Osteocyte (in vitro differentiated cells): ENCODE results near the gene NOP9. TPM values are rescaled to one million over a fixed set of nuclear protein-coding genes. Genes with fewer than 3 reads are reported as not detected.

Experiments used
- DNase-seq: peaks from one replicate; pipeline ENCODE4 v3.0.0; 2021; ENCODE audit warnings: mixed read lengths; ENCODE audit not compliant: unreplicated experiment; ENCODE audit errors: extremely low spot score
- H3K27ac Mint-ChIP-seq: one replicate; pipeline ENCODE4 v1.8.0; 2021; ENCODE audit warnings: mild to moderate bottlenecking, mixed read lengths; ENCODE audit not compliant: unreplicated experiment
- H3K27me3 Mint-ChIP-seq: one replicate; pipeline ENCODE4 v1.8.0; 2021; ENCODE audit warnings: mixed read lengths; ENCODE audit not compliant: unreplicated experiment
- H3K36me3 Mint-ChIP-seq: one replicate; pipeline ENCODE4 v1.8.0; 2021; ENCODE audit warnings: mixed read lengths; ENCODE audit not compliant: unreplicated experiment
- H3K4me1 Mint-ChIP-seq: one replicate; pipeline ENCODE4 v1.8.0; 2021; ENCODE audit warnings: mixed read lengths; ENCODE audit not compliant: unreplicated experiment
- H3K4me3 Mint-ChIP-seq: one replicate; pipeline ENCODE4 v1.8.0; 2021; ENCODE audit warnings: mild to moderate bottlenecking, moderate library complexity, mixed read lengths; ENCODE audit not compliant: unreplicated experiment
- H3K9me3 Mint-ChIP-seq: one replicate; pipeline ENCODE4 v1.8.0; 2021; ENCODE audit warnings: mixed read lengths; ENCODE audit not compliant: unreplicated experiment
- CTCF ChIP-seq: fragments of 200-600 bp; sonication (generic); IDR thresholded peaks from 2 replicates; pipeline ENCODE4 v1.5.0; 2021; ENCODE audit warnings: antibody characterized with exemption, mild to moderate bottlenecking, moderate library complexity
- total RNA-seq: library from RNA; stranded (reverse); gene quantifications from 2 replicates; pipeline ENCODE4 v1.2.1, GENCODE V29; 2021

Gene NOP9
- total RNA-seq, 1 donor from 2014 or later, result 28.2 TPM

GRCh38 chr14:24297190-24297964, 2.3 kb upstream of the NOP9 start:
- Mint-ChIP-seq H3K4me1 (peaks cover 31% of the 10 kb centered on the region), H3K27ac (peak overlapping the region; percentile 54), H3K27me3 (no peaks in the 10 kb centered on the region), H3K36me3 (peaks cover 11% of the 10 kb centered on the region), H3K9me3 (no peaks in the 10 kb centered on the region), H3K4me3 (peak overlapping the region; percentile 7)
- no peak for DNase-seq
- TF ChIP-seq CTCF, result peak; percentile 55

- no peaks in the 10 kb centered on the region for H3K9me3 Mint-ChIP-seq
- TF ChIP-seq CTCF, result no peak
- H3K27me3 Mint-ChIP-seq, result no peaks in the 10 kb centered on the region
- H3K4me1 Mint-ChIP-seq, result peaks cover 31% of the 10 kb centered on the region
- H3K36me3 Mint-ChIP-seq, result peaks cover 16% of the 10 kb centered on the region
- peak overlapping the region; percentile 89 for H3K4me3 Mint-ChIP-seq
- no peak for DNase-seq
- H3K27ac Mint-ChIP-seq, result peak overlapping the region; percentile 82
Observed at GRCh38 chr14:24298892-24299254, 777 bp upstream of the NOP9 start.

GRCh38 chr14:24300326-24300980, 803 bp downstream of the NOP9 start:
- Mint-ChIP-seq H3K4me1 (peaks cover 30% of the 10 kb centered on the region), H3K27ac (peak overlapping the region; percentile 82), H3K27me3 (no peaks in the 10 kb centered on the region), H3K36me3 (peaks cover 25% of the 10 kb centered on the region), H3K9me3 (no peaks in the 10 kb centered on the region), H3K4me3 (peak overlapping the region; percentile 89)
- DNase-seq, result no peak
- TF ChIP-seq CTCF, result no peak

- no peaks in the 10 kb centered on the region for H3K27me3 Mint-ChIP-seq
- H3K9me3 Mint-ChIP-seq, result no peaks in the 10 kb centered on the region
- H3K4me3 Mint-ChIP-seq, result no peak overlapping the region
- H3K36me3 Mint-ChIP-seq, result peaks cover 34% of the 10 kb centered on the region
- DNase-seq, result no peak
- H3K27ac Mint-ChIP-seq, result no peak overlapping the region
- TF ChIP-seq CTCF, result no peak
- H3K4me1 Mint-ChIP-seq, result peaks cover 22% of the 10 kb centered on the region
Observed at GRCh38 chr14:24304019-24304387, 4.4 kb downstream of the NOP9 start.

GRCh38 chr14:24307156-24307574, 7.5 kb downstream of the NOP9 start:
- peaks cover 6% of the 10 kb centered on the region for H3K4me1 Mint-ChIP-seq
- no peak for TF ChIP-seq CTCF
- no peak for DNase-seq
- H3K4me3 Mint-ChIP-seq, result no peak overlapping the region
- peaks cover 32% of the 10 kb centered on the region for H3K36me3 Mint-ChIP-seq
- no peaks in the 10 kb centered on the region for H3K9me3 Mint-ChIP-seq
- H3K27me3 Mint-ChIP-seq, result no peaks in the 10 kb centered on the region
- H3K27ac Mint-ChIP-seq, result peak overlapping the region; percentile 61
